OCI-LY1 (cell line): ENCODE results near the gene FKBP3.

Experiments used
- EZH2 ChIP-seq: fragments of 200-600 bp; sonication (generic), shearing (Covaris generic); IDR thresholded peaks from 2 replicates; pipeline ENCODE4 v1.8.0; 2017; ENCODE audit warnings: borderline replicate concordance, mixed run types, mild to moderate bottlenecking, antibody characterized with exemption, low read length, moderate library complexity, mixed read lengths
- TF ChIP-seq, protein P1 (sequence below): fragments of 200-600 bp; sonication (generic), shearing (Covaris generic); IDR thresholded peaks from 2 replicates; pipeline ENCODE4 v1.5.1; 2017; ENCODE audit warnings: mild to moderate bottlenecking, antibody characterized with exemption, low read length, moderate library complexity, mixed read lengths

DNA sequence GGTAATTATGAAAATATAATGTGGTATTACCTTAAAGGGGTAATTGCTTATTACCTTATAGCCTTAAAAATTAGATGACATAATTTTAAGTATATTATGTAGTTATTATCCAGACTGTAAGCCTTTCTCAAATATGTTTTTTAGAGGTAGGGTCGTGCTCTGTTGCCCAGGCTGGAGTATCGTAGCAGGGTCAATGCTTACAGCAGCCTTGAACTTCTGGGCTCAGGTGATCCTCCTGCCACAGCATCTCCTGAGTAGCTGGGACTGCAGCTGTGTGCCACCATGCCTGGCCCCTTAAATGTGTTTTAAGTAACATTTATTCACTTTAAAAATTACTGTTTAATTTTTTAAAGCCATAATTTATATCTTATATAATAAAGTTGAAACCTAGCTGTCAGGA is 40.0 kb downstream of the FKBP3 start:
- TF ChIP-seq, protein P1, sequence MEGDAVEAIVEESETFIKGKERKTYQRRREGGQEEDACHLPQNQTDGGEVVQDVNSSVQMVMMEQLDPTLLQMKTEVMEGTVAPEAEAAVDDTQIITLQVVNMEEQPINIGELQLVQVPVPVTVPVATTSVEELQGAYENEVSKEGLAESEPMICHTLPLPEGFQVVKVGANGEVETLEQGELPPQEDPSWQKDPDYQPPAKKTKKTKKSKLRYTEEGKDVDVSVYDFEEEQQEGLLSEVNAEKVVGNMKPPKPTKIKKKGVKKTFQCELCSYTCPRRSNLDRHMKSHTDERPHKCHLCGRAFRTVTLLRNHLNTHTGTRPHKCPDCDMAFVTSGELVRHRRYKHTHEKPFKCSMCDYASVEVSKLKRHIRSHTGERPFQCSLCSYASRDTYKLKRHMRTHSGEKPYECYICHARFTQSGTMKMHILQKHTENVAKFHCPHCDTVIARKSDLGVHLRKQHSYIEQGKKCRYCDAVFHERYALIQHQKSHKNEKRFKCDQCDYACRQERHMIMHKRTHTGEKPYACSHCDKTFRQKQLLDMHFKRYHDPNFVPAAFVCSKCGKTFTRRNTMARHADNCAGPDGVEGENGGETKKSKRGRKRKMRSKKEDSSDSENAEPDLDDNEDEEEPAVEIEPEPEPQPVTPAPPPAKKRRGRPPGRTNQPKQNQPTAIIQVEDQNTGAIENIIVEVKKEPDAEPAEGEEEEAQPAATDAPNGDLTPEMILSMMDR: no peak
- no peak for TF ChIP-seq EZH2
